Peyer's patch (tissue), 4 donors: ENCODE data around the gene ZNF785.

Source experiments
- CTCF ChIP-seq, 6 experiments: fragments of 450-650 bp in 4 of 6; fragments of 200-600 bp in 2 of 6; sonication (generic) in 1 of 6; IDR thresholded peaks; one replicate each; pipeline ENCODE4 v1.5.1; 2017 to 2019; ENCODE audit warnings: antibody characterized with exemption in 6 of 6, mild to moderate bottlenecking in 3 of 6, moderate library complexity in 1 of 6
- POLR2A ChIP-seq, 2 donors: fragments of 450-650 bp; IDR thresholded peaks; one replicate each; pipeline ENCODE4 v1.5.1; 2017; ENCODE audit warnings: antibody characterized with exemption in 2 of 2, mild to moderate bottlenecking in 2 of 2, moderate library complexity in 2 of 2

- no peak for TF ChIP-seq CTCF (IDR thresholded peaks at IDR 0.05)
- no peak for TF ChIP-seq POLR2A (IDR thresholded peaks at IDR 0.05)
These were observed 20.0 kb downstream of the ZNF785 start for GRCh38 chr16:30565526-30565925.
